ENCODE data around the gene PLGRKT.
"Not testable (repeated sequence)": the region's sequence is repeated elsewhere in the genome, so short reads cannot be mapped to it uniquely, and the experiment has no call there.

The PLGRKT gene

DNA sequence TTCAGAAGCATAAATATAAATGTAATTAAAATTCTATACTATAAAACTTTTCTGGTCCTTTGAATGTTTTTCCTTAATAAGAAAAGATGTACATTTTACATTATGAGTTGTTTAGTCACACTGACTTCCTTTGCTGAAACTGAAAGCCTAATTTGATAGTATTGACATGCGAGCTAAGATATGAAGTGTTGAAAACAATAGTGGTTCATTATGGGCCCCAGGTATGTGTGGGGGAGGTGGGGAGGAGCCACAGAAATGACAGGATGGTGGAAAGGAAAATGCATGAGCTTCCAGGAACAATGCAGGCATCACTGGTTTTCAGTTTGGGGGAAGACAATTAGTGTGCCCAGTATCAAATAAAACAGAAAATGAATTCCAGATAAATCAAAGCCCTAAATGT lies 62.6 kb downstream of the PLGRKT start:
- DNase-seq = peak; percentile 63

DNA sequence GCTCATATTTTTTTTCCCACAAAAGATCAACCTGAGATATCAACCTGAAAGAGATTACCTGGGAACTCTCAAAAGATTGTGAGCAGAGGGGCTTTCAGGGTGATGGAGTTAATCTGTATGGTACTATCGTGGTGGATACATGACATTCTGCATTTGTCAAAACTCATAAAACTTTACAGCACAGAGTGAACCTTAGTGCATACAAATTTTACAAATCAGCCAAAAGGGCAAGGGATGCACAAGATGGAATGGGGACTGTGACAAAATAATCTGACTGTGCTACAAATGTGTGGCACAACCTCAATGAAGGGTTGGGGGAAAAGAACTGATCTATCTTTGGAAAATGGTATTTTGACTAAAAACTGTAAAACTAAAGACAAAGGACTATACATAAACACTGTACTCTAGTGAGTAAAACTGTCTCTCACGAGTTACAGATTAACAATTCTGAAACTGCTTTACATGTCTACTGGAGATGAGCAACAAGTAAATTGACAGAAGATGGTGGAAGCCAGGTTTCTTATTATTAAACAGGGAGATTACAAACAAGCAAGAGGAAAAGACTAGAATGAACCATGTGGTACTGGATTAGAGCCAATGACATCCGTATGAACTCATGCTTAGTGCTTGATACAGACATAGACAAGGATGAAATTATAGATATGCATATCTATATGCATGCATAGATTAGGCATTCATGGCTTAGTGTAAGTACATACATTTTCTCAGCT lies 73.3 kb downstream of the PLGRKT start:
- DNase-seq = peak; percentile 79

GRCh38 chr9:5361326-5362010 lies 76.3 kb downstream of the PLGRKT start:
- DNase-seq = no peak

- DNase-seq = no peak
Observed at GRCh38 chr9:5360341-5360740, 77.4 kb downstream of the PLGRKT start.

DNA sequence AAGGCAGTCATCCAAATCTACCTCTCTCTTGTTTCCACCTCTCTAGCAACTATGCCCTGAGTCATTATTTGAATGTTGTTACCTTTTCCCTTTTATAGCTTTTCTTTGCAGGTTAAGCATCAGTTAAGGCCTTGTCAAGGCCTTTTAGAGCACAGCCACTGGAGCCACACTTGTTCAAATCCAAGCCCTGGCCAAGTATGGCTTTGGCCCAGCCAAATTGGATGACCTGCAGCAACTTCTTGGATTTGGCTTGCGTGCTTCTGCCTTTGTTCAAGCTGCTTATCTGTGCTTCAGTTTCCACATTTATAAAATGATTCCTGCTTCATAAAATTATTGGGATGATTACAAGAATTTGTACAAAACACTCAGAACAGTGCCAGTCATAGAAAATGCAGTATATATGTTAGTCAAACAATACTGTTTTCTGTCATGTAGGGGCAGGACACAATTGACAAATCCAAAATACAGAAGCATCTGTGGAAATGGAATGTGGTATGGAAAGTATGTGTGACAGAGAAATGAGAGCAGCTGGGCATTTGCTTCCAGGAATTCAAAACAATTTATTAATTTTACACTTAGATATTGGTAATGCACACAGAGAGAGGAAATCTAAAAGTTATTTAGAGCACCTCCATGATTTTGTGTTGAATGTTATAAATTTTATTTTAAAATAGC lies 80.2 kb downstream of the PLGRKT start:
- no peak for DNase-seq

- DNase-seq = no peak
Observed at GRCh38 chr9:5355817-5356216, 81.9 kb downstream of the PLGRKT start.

GRCh38 chr9:5355226-5355625 lies 82.5 kb downstream of the PLGRKT start:
- DNase-seq = no peak

DNA sequence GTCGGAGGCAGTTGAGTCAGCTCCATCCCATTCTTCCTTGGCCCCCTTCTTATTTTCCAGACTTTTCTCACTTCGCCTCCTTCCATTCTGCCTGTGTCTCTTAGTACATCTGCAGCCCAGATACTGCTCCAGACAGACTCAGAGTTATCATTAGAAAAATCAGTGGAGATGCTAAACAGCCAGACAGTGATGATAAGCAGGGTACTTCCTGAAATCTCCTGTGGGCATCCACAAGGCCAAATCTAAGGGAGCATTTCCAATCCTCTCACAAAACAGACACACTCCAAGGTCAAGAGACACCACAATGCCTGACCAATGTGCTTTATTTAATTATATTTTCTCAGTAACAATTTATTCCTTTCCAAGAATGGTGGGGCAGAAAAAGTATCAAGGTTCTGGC lies 83.5 kb downstream of the PLGRKT start:
- no peak for DNase-seq

DNA sequence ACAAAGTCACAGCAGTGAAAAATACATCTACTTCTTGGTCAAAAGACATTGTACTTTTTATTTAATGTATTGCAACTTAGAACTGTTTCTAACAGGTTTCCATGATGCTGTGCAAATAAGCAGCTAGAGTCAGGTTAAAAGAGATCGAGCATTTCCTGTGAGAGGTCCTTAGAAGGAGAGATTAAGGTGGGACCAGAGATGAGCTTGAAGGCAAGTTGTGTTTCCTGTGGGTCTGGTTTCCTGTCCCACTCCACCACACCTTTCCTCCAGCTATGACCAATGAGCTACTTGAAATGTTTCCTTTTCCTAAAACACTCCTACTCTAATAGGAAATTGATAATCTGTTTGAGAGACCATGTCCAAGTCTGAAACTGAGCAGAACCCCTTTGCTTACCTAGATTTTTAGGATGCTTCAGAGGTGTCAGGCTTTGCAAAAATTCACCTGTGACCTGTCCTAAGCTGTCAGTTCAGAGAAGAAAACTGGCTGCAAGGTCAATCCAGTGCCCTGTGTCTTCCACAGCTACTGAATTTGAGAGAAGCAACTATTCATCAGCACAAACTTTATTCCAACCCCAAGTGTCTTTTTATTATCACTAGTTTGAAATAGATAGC lies 85.0 kb downstream of the PLGRKT start:
- DNase-seq = peak; percentile 38

- not testable (repeated sequence) for DNase-seq
Observed at GRCh38 chr9:5338992-5339981, 98.4 kb downstream of the PLGRKT start, which contains the start of gene RLN1. Gene RLN1 (minus strand): TSS chr9:5339876. CDS start chr9:5339746, 130 bp downstream.

DNA sequence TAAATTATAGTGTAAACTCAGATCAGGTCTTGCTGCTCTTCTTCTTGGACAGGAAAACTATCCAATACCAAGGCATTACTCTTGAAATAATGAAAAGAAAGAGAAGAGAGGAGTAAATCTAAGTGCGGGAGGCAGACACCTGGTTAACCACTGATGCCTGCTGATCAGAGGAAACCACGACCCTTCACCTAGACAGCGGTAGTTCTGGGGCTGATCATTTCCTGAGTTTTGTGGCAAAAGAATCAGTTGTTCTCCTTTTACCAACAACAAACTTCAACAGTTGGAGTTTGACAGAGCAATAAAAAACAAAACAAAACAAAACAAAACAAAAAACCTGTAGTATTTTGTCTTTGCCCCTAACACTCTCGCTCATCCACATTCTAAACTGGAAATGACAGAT lies 101.0 kb downstream of the PLGRKT start:
- DNase-seq = peak; percentile 30

DNA sequence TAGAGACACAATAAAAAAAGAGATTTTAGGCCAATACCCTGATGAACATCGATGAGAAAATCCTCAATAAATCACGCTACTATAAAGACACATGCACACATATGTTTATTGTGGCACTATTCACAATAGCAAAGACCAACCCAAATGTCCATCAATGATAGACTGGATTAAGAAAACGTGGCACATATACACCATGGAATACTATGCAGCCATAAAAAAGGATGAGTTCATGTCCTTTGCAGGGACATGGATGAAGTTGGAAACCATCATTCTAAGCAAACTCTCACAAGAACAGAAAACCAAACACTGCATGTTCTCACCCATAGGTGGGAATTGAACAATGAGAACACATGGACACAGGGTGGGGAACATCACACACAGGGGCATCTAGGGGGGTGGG lies 106.4 kb downstream of the PLGRKT start:
- not testable (repeated sequence) for DNase-seq

- DNase-seq = peak; percentile 28
Observed at GRCh38 chr9:5326893-5327548, 110.7 kb downstream of the PLGRKT start.

DNA sequence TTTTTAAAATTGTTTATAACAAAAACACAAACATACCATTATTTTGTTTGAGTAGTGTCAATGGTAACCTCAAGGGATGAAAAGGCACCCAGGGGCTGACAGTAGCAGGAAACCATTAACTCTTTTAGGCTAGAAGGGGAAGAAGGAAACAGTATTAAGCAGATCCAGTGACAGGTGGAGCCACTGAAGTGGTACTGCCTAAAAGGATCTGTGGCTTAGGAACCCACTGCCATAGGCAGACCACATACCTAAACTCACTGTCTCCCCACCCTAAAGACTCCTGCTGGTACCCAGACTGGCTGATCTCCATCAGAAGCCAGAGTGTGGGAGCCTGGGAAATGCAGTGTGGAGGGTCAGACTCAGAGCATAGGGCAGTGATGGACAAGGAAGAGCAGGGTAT lies 111.5 kb downstream of the PLGRKT start:
- DNase-seq = no peak

DNA sequence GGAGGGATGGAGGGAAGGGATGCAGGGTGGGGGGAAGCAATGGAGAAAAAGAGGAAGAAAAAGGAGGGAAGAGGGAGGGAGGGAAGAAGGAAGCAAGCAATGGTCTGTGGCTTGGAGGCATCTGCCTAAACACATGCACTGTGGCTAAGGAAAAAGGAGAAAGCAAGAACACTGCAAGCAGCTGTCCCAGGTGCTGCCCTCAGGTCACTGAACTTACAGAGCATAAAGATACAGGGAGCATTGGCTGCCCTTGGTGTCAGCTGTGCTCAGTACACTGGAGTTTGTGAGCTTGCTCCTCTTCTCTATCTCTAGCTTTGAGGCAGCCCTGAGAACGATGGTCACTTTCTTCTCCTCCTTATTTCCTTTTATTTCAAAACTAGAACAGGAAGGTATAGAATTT lies 116.1 kb downstream of the PLGRKT start:
- DNase-seq = not testable (repeated sequence)

DNA sequence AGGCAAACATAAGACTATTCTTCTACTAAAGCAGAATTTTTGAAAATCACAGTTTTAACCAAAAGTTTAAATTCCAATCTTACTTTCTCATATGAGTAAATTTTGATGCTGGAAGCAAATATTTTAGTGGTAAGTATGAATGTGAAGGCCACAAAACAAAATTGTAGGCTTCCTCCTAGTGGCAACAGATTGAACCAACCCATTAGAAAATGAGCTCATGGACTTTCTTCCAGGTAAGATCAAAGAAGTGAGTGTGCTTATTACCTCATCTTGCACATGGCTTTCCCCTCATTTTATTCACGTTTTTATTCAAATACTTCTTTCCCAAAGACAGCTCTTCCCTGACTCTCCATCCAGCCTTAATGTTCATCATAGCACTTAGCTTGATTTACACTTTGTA lies 116.7 kb downstream of the PLGRKT start:
- no peak for DNase-seq

DNA sequence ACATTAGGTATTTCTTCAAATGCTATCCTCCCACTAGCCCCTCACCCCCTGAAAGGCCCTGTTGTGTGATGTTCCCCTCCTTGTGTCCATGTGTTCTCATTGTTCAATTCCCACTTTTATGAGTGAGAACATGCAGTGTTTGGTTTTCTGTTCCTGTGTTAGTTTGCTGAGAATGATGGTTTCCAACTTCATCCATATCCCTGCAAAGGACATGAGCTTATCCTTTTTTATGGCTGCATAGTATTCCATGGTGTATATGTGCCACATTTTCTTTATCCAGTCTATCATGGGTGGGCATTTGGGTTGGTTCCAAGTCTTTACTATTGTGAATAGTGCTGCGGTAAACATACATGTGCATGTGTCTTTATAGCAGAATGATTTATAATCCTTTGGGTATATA lies 121.3 kb downstream of the PLGRKT start:
- DNase-seq = not testable (repeated sequence)

- no peak for DNase-seq
Observed at GRCh38 chr9:5315187-5315923, 122.4 kb downstream of the PLGRKT start.

DNA sequence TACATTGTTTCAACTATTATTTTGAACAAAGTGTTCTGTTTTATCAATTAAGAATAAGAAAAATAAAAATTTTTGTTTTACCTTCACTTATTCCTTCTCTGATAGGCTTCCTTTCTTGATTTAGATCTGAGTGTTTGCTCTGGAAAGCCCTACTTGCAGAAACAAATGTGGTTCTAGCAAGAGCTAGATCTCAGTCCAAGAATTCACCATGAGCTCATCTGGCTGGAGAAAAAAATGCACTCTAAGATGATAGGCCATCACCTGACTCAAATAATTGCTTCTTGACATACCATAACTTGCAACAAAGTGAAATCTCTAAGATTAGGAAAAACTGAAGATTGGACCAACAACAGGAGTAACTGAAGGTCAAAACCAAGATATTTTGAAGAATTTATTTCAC lies 126.9 kb downstream of the PLGRKT start:
- DNase-seq = no peak

Data from activated CD4-positive, alpha-beta T cell treated with anti-CD3 and anti-CD28 coated beads, Interleukin-2, amount 50 U/mL, for 16 hours (primary cell).